Endothelial cell of umbilical vein (primary cell): Measurements from ENCODE around the gene ITGA11.

ENCODE experiments used
- CTCF ChIP-seq, 2 donors: IDR thresholded peaks; 1 replicate in 1 of 2; 2 replicates in 1 of 2; pipeline ENCODE4 v1.5.1; 2011; ENCODE audit warnings: low read length in 2 of 2, mild to moderate bottlenecking in 2 of 2, moderate library complexity in 2 of 2, control low read depth in 1 of 2, inconsistent platforms in 1 of 2, low read depth in 1 of 2; ENCODE audit not compliant: insufficient read depth in 1 of 2; ENCODE audit errors: extremely low read depth in 1 of 2
- POLR2A ChIP-seq: IDR thresholded peaks from 2 replicates; pipeline ENCODE4 v1.6.1; 2012; ENCODE audit warnings: low read depth, mild to moderate bottlenecking, control low read depth, low read length

GRCh38 chr15:68277603-68278344 lies 154.2 kb downstream of the ITGA11 start, which contains the start of gene FEM1B:
- TF ChIP-seq CTCF (IDR thresholded peaks at IDR 0.05; ENCODE audit: extremely low read depth in 1 of 2, insufficient read depth in 1 of 2, low read depth in 1 of 2, low read length in 2 of 2) (peak in 1 of 2 donors; percentile 25), POLR2A (peak; percentile 12)
